ENCODE results near the gene NEAT1. TPM values are rescaled to one million over a fixed set of nuclear protein-coding genes. Genes with fewer than 3 reads are reported as not detected.

Gene NEAT1
- total and polyA plus RNA-seq, 2 experiments from 2014 or later = 5.3 to 7.2 TPM

- H3K4me3 Mint-ChIP-seq = no peak overlapping the region
- H3F3A ChIP-seq (replicated peaks; ENCODE audit: low read depth) = no peaks in the 10 kb centered on the region
- peaks cover 5% of the 10 kb centered on the region; the same call in 1 of the 2 replicates for H3K4me1 ChIP-seq (ENCODE audit: insufficient read depth)
- H3K79me2 ChIP-seq (replicated peaks; ENCODE audit: insufficient read depth) = no peaks in the 10 kb centered on the region
- ATAC-seq = no peak
- H3K4me3 ChIP-seq = no peak overlapping the region
- TF ChIP-seq NANOG (IDR thresholded peaks at IDR 0.05; ENCODE audit: borderline replicate concordance) = no peak
- TF ChIP-seq JUNB (IDR thresholded peaks at IDR 0.05; ENCODE audit: unreplicated experiment) = no peak
- TF ChIP-seq STAT1 (IDR thresholded peaks at IDR 0.05; ENCODE audit: unreplicated experiment) = no peak
- no peak for TF ChIP-seq EZH2 (IDR thresholded peaks at IDR 0.05; ENCODE audit: low read depth, unreplicated experiment)
- no peak for TF ChIP-seq ZNF331 (CRISPR knock-in tag; IDR thresholded peaks at IDR 0.05; ENCODE audit: low read depth)
- TF ChIP-seq CREB1 (CRISPR knock-in tag; IDR thresholded peaks at IDR 0.05; ENCODE audit: low read depth) = no peak
- TF ChIP-seq ZNF462 (CRISPR knock-in tag; IDR thresholded peaks at IDR 0.05) = no peak
- no peak for TF ChIP-seq CTCF (conservative IDR thresholded peaks at IDR 0.05; ENCODE audit: low read depth in 2 of 2)
- TF ChIP-seq EZH2phosphoT487 (IDR thresholded peaks at IDR 0.05; ENCODE audit: unreplicated experiment) = no peak
- no peak for TF ChIP-seq ZNF114 (CRISPR knock-in tag; IDR thresholded peaks at IDR 0.05)
- no peak for TF ChIP-seq POLR2AphosphoS5 (IDR thresholded peaks at IDR 0.05; ENCODE audit: low read depth)
- no peak for TF ChIP-seq ETS1 (IDR thresholded peaks at IDR 0.05)
- TF ChIP-seq REST (IDR thresholded peaks at IDR 0.05; ENCODE audit: unreplicated experiment) = no peak
- H3K27ac ChIP-seq (ENCODE audit: low read depth) = no peak overlapping the region
- H3K27me3 Mint-ChIP-seq (ENCODE audit: insufficient read depth, low read depth, poor library complexity) = peaks cover 4% of the 10 kb centered on the region
- H3K4me2 ChIP-seq = no peak overlapping the region
- H3K27me3 ChIP-seq (ENCODE audit: insufficient read depth) = no peaks in the 10 kb centered on the region
- no peaks in the 10 kb centered on the region for H3K9me2 ChIP-seq (ENCODE audit: insufficient read depth)
- H2AFZ ChIP-seq = no peak overlapping the region
- no peak overlapping the region for H3K27ac Mint-ChIP-seq
- no peak for DNase-seq (ENCODE audit: low spot score)
- H3K36me3 Mint-ChIP-seq (ENCODE audit: low read depth) = peaks cover 7% of the 10 kb centered on the region; the same call in 2 of the 3 replicates
- H3K9me3 Mint-ChIP-seq = no peaks in the 10 kb centered on the region
- no peaks in the 10 kb centered on the region for H4K20me1 ChIP-seq (replicated peaks; ENCODE audit: insufficient read depth)
- no peaks in the 10 kb centered on the region for H3K36me3 ChIP-seq (ENCODE audit: insufficient read depth)
- H3K4me1 Mint-ChIP-seq = peaks cover 16% of the 10 kb centered on the region
Observed at GRCh38 chr11:65393513-65394079, 29.0 kb upstream of the NEAT1 start.

All from GM23338 (cell line).